RWPE2 (cell line): ENCODE results near the gene ASTN2.

Experiments used
- ATAC-seq: fragments of 200-7000 bp; cut with Tn5 transposase; 3 replicates; pipeline ENCODE4 v1.9.1; 2021; ENCODE audit warnings: low read depth
- DNase-seq: peaks from one replicate; pipeline ENCODE4 v3.0.0-alpha.2; 2020; ENCODE audit warnings: low spot score
- H3K27ac ChIP-seq: fragments of 450-650 bp; 2 replicates; pipeline ENCODE4 v1.5.1; 2017; ENCODE audit warnings: mild to moderate bottlenecking; ENCODE audit not compliant: poor library complexity, severe bottlenecking
- H3K27me3 ChIP-seq: fragments of 250-450 bp; sonication (Bioruptor Pico); 2 replicates; pipeline ENCODE4 v1.5.1; 2021; ENCODE audit warnings: mild to moderate bottlenecking, moderate library complexity; ENCODE audit not compliant: insufficient read depth, poor library complexity, severe bottlenecking
- H3K36me3 ChIP-seq: fragments of 250-450 bp; sonication (Bioruptor Pico); 2 replicates; pipeline ENCODE4 v1.5.1; 2020; ENCODE audit warnings: low read depth, mild to moderate bottlenecking, moderate library complexity
- H3K4me1 ChIP-seq: fragments of 250-450 bp; sonication (Bioruptor Pico); 2 replicates; pipeline ENCODE4 v1.5.1; 2021; ENCODE audit warnings: mild to moderate bottlenecking, moderate library complexity; ENCODE audit not compliant: insufficient read depth, poor library complexity, severe bottlenecking
- H3K4me3 ChIP-seq: fragments of 250-450 bp; sonication (Bioruptor Pico); 2 replicates; pipeline ENCODE4 v1.5.1; 2021; ENCODE audit warnings: mild to moderate bottlenecking, moderate library complexity; ENCODE audit not compliant: severe bottlenecking
- H3K9me3 ChIP-seq: fragments of 250-450 bp; sonication (Bioruptor Pico); 2 replicates; pipeline ENCODE4 v1.5.1; 2021; ENCODE audit warnings: mild to moderate bottlenecking, moderate library complexity; ENCODE audit not compliant: severe bottlenecking
- CTCF ChIP-seq: fragments of 450-650 bp; IDR thresholded peaks from one replicate; pipeline ENCODE4 v1.5.1; 2017; ENCODE audit warnings: mild to moderate bottlenecking, moderate library complexity; ENCODE audit not compliant: poor library complexity, severe bottlenecking

The ASTN2 gene

GRCh38 chr9:117018966-117019617 lies 395.8 kb downstream of the ASTN2 start:
- ATAC-seq (no peak), DNase-seq (no peak)
- no peak overlapping the region for H3K4me3 ChIP-seq
- H3K27ac ChIP-seq, result no peak overlapping the region
- no peaks in the 10 kb centered on the region for H3K36me3 ChIP-seq
- no peaks in the 10 kb centered on the region for H3K9me3 ChIP-seq
- TF ChIP-seq CTCF, result no peak
- H3K4me1 ChIP-seq, result no peaks in the 10 kb centered on the region
- H3K27me3 ChIP-seq, result no peaks in the 10 kb centered on the region

GRCh38 chr9:117017414-117017985 lies 397.4 kb downstream of the ASTN2 start:
- H3K4me3 ChIP-seq, result no peak overlapping the region
- ATAC-seq (no peak), DNase-seq (no peak)
- H3K9me3 ChIP-seq, result no peaks in the 10 kb centered on the region
- H3K27ac ChIP-seq, result no peak overlapping the region
- H3K36me3 ChIP-seq, result no peaks in the 10 kb centered on the region
- H3K27me3 ChIP-seq, result no peaks in the 10 kb centered on the region
- TF ChIP-seq CTCF, result no peak
- no peaks in the 10 kb centered on the region for H3K4me1 ChIP-seq

GRCh38 chr9:117014061-117014460 lies 400.8 kb downstream of the ASTN2 start:
- Histone ChIP-seq H3K4me1 (no peaks in the 10 kb centered on the region), H3K27ac (no peak overlapping the region), H3K4me3 (no peak overlapping the region), H3K27me3 (no peaks in the 10 kb centered on the region), H3K9me3 (no peaks in the 10 kb centered on the region), H3K36me3 (no peaks in the 10 kb centered on the region)
- TF ChIP-seq CTCF, result no peak
- no peak for ATAC-seq
- DNase-seq, result no peak

GRCh38 chr9:117013440-117013995 lies 401.3 kb downstream of the ASTN2 start:
- H3K36me3 ChIP-seq, result no peaks in the 10 kb centered on the region
- no peaks in the 10 kb centered on the region for H3K4me1 ChIP-seq
- TF ChIP-seq CTCF, result no peak
- DNase-seq (no peak), ATAC-seq (no peak)
- H3K27me3 ChIP-seq, result no peaks in the 10 kb centered on the region
- H3K9me3 ChIP-seq, result no peaks in the 10 kb centered on the region
- no peak overlapping the region for H3K4me3 ChIP-seq
- H3K27ac ChIP-seq, result no peak overlapping the region

- Histone ChIP-seq H3K9me3 (no peaks in the 10 kb centered on the region), H3K36me3 (no peaks in the 10 kb centered on the region), H3K27ac (no peak overlapping the region), H3K4me3 (no peak overlapping the region), H3K27me3 (no peaks in the 10 kb centered on the region), H3K4me1 (no peaks in the 10 kb centered on the region)
- no peak for ATAC-seq
- no peak for DNase-seq
- no peak for TF ChIP-seq CTCF
Observed at GRCh38 chr9:117010061-117010460, 404.8 kb downstream of the ASTN2 start.
